H1 (cell line): ENCODE measurements around the gene BMPR1A. TPM values are rescaled to one million over a fixed set of nuclear protein-coding genes. Genes with fewer than 3 reads are reported as not detected.

Experiments
- CBX5 ChIP-seq: fragments of 300-800, 300-1000 bp; sonication (generic); IDR thresholded peaks from 2 replicates; pipeline ENCODE4 v1.7.1; 2016; ENCODE audit warnings: antibody characterized with exemption, low read length, low read depth
- CHD7 ChIP-seq: fragments of 300-600 bp; sonication (generic); IDR thresholded peaks from 2 replicates; pipeline ENCODE4 v1.7.1; 2012; ENCODE audit warnings: low read length, moderate library complexity, mild to moderate bottlenecking, inconsistent platforms; ENCODE audit not compliant: insufficient replicate concordance
- MAFK ChIP-seq: IDR thresholded peaks from 2 replicates; pipeline ENCODE4 v1.6.1; 2012; ENCODE audit warnings: low read depth, mild to moderate bottlenecking, improper control_type of control experiment, low read length
- SIX5 ChIP-seq: IDR thresholded peaks from 2 replicates; pipeline ENCODE4 v1.6.1; 2011; ENCODE audit warnings: mild to moderate bottlenecking, low read depth, low read length
- TAF7 ChIP-seq: optimal IDR thresholded peaks from 2 replicates; pipeline ENCODE3; 2011; ENCODE audit warnings: low read depth, mild to moderate bottlenecking, inconsistent platforms, low read length, moderate library complexity, borderline replicate concordance
- polyA plus RNA-seq, 7 experiments: library from polyadenylated mRNA; depleted of rRNA in 3 of 7; stranded (reverse) in 5 of 7; unstranded in 2 of 7; fragments of >200 nt in 5 of 7; fragments of 200-250 nt in 2 of 7; gene quantifications; 1 replicate in 5 of 7; 2 replicates in 1 of 7; 4 replicates in 1 of 7; pipeline versions ENCODE4 v1.2.1 to v1.2.3, GENCODE V29; 2011 to 2013; ENCODE audit warnings: missing spikeins in 2 of 7, mixed read lengths in 2 of 7
- total RNA-seq: library from RNA; stranded (reverse); fragmentation: NEBNext Ultra II Directional; extraction: Animal tissue kit (Norgen Biotek cat#: 25700); gene quantifications from 2 replicates; pipeline ENCODE4 v1.2.1, GENCODE V29; 2021

The BMPR1A gene
- total and polyA plus RNA-seq, 2 of the 8 experiments (the other 6 are each of a cell fraction or from before 2014, with no cell fraction given), result 34.4 to 129 TPM

GRCh38 chr10:86851328-86852207, 95.1 kb downstream of the BMPR1A start (continued):
- TF ChIP-seq CHD7 (no peak), MAFK (peak; percentile 23; the same call in 1 of the 2 replicates), CBX5 (no peak), TAF7 (no peak), SIX5 (no peak)
